Measurements from ENCODE around the gene FAM53B.

GRCh38 chr10:124697443-124697836 lies 46.7 kb downstream of the FAM53B start:
- no peak for TF ChIP-seq POLR2A (IDR thresholded peaks at IDR 0.05)
- TF ChIP-seq, protein P1, sequence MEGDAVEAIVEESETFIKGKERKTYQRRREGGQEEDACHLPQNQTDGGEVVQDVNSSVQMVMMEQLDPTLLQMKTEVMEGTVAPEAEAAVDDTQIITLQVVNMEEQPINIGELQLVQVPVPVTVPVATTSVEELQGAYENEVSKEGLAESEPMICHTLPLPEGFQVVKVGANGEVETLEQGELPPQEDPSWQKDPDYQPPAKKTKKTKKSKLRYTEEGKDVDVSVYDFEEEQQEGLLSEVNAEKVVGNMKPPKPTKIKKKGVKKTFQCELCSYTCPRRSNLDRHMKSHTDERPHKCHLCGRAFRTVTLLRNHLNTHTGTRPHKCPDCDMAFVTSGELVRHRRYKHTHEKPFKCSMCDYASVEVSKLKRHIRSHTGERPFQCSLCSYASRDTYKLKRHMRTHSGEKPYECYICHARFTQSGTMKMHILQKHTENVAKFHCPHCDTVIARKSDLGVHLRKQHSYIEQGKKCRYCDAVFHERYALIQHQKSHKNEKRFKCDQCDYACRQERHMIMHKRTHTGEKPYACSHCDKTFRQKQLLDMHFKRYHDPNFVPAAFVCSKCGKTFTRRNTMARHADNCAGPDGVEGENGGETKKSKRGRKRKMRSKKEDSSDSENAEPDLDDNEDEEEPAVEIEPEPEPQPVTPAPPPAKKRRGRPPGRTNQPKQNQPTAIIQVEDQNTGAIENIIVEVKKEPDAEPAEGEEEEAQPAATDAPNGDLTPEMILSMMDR (IDR thresholded peaks at IDR 0.05), result no peak
- no peak for TF ChIP-seq EP300 (IDR thresholded peaks at IDR 0.05)
- no peak for TF ChIP-seq POLR2AphosphoS5 (IDR thresholded peaks at IDR 0.05)
